K562 (cell line): ENCODE results near the gene ZMYND19. TPM values are rescaled to one million over a fixed set of nuclear protein-coding genes. Genes with fewer than 3 reads are reported as not detected.

Experiments used
- ATF7 ChIP-seq: fragments of 450-650 bp; IDR thresholded peaks from 2 replicates; pipeline ENCODE4 v1.7.1; 2014; ENCODE audit warnings: mild to moderate bottlenecking, moderate library complexity
- BDP1 ChIP-seq: IDR thresholded peaks from 3 replicates; pipeline ENCODE4 v1.6.1; 2011; ENCODE audit not compliant: insufficient read length, insufficient read depth
- ERF ChIP-seq: fragments of 450-650 bp; formaldehyde crosslinking; IDR thresholded peaks from 2 replicates; pipeline ENCODE4 v1.4.0; 2020; ENCODE audit warnings: mild to moderate bottlenecking, mixed read lengths
- ETV5 ChIP-seq: sonication (generic); formaldehyde crosslinking; IDR thresholded peaks from 2 replicates; pipeline ENCODE4 v1.4.0; 2020; ENCODE audit warnings: low read depth, mild to moderate bottlenecking, missing genetic modification reagents
- EZH2 ChIP-seq: IDR thresholded peaks from 2 replicates; pipeline ENCODE4 v1.6.1; 2012; ENCODE audit warnings: low read depth, mild to moderate bottlenecking, inconsistent platforms, low read length, borderline replicate concordance
- FOXA3 ChIP-seq, 2 experiments: fragments of 450-650 bp in 1 of 2; sonication (generic) in 1 of 2; formaldehyde crosslinking; IDR thresholded peaks in 1 of 2; conservative IDR thresholded peaks in 1 of 2; 2 replicates each; pipeline versions ENCODE4 v1.4.0 to v1.8.0; 2020 to 2022; ENCODE audit warnings: mild to moderate bottlenecking in 2 of 2, missing genetic modification reagents in 1 of 2
- HDGF ChIP-seq: fragments of 450-650 bp; IDR thresholded peaks from 2 replicates; pipeline ENCODE4 v1.6.1; 2016
- HIVEP1 ChIP-seq: fragments of 250-450 bp; sonication (Bioruptor Pico); IDR thresholded peaks from 2 replicates; pipeline ENCODE4 v1.4.0; 2020; ENCODE audit warnings: mild to moderate bottlenecking
- IFI16 ChIP-seq: fragments of 250-450 bp; sonication (Bioruptor Pico); IDR thresholded peaks from 2 replicates; pipeline ENCODE4 v2.1.2; 2022; ENCODE audit warnings: mild to moderate bottlenecking, inconsistent platforms
- MYC ChIP-seq, 2 experiments: fragments of 250-450 bp in 1 of 2; sonication (Bioruptor Pico) in 1 of 2; IDR thresholded peaks; 2 replicates each; pipeline versions ENCODE4 v1.5.1 to v1.6.1; 2012 to 2021; ENCODE audit warnings: low read depth in 2 of 2, borderline replicate concordance in 1 of 2, improper control_type of control experiment in 1 of 2, low read length in 1 of 2, mild to moderate bottlenecking in 1 of 2, moderate library complexity in 1 of 2
- NFYB ChIP-seq: IDR thresholded peaks from 2 replicates; pipeline ENCODE4 v1.6.1; 2011; ENCODE audit warnings: mild to moderate bottlenecking, moderate library complexity; ENCODE audit not compliant: insufficient read length; ENCODE audit errors: extremely low read depth
- PHF21A ChIP-seq: fragments of 450-650 bp; IDR thresholded peaks from 2 replicates; pipeline ENCODE4 v1.6.1; 2017; ENCODE audit warnings: low read depth, borderline replicate concordance
- PPARD ChIP-seq: fragments of 250-450 bp; sonication (Bioruptor Pico); IDR thresholded peaks from 2 replicates; pipeline ENCODE4 v1.8.0; 2022; ENCODE audit warnings: inconsistent platforms, mild to moderate bottlenecking, moderate library complexity
- RBM14 ChIP-seq: fragments of 200-400 bp; formaldehyde crosslinking; IDR thresholded peaks from 2 replicates; pipeline ENCODE4 v1.6.1; 2018; ENCODE audit warnings: low read depth, mild to moderate bottlenecking, low read length, moderate library complexity, borderline replicate concordance; ENCODE audit not compliant: insufficient read depth
- TEAD1 ChIP-seq, 2 experiments: fragments of 450-650 bp in 1 of 2; sonication (generic) in 1 of 2; formaldehyde crosslinking; IDR thresholded peaks; 2 replicates each; pipeline versions ENCODE4 v1.4.0 to v1.8.0; 2020 to 2022; ENCODE audit warnings: mild to moderate bottlenecking in 2 of 2, missing genetic modification reagents in 1 of 2
- TOE1 ChIP-seq, 2 experiments: fragments of 450-650 bp in 1 of 2; sonication (generic) in 1 of 2; formaldehyde crosslinking in 1 of 2; IDR thresholded peaks; 2 replicates each; pipeline versions ENCODE4 v1.7.1 to v1.8.0; 2016 to 2022; ENCODE audit warnings: borderline replicate concordance in 2 of 2, mild to moderate bottlenecking in 2 of 2, antibody characterized with exemption in 1 of 2, inconsistent platforms in 1 of 2, low read depth in 1 of 2, missing genetic modification reagents in 1 of 2, moderate library complexity in 1 of 2
- XRCC5 ChIP-seq: fragments of 200-400 bp; formaldehyde crosslinking; IDR thresholded peaks from 2 replicates; pipeline ENCODE4 v1.6.1; 2017; ENCODE audit warnings: low read depth, mild to moderate bottlenecking, low read length
- ZNF76 ChIP-seq: fragments of 250-450 bp; sonication (Bioruptor Pico); IDR thresholded peaks from 2 replicates; pipeline ENCODE4 v1.4.0; 2020; ENCODE audit warnings: mild to moderate bottlenecking, moderate library complexity, borderline replicate concordance
- polyA plus RNA-seq, 8 experiments: library from polyadenylated mRNA; depleted of rRNA in 4 of 8; stranded (reverse) in 5 of 8; unstranded in 3 of 8; fragments of >200 nt; fragmentation: Nextera tagmentation in 2 of 8; fragmentation: Illumina TruSeq in 1 of 8; extraction: Ambion mirVana in 2 of 8; extraction: Trizol in 1 of 8; gene quantifications; 2 replicates each; pipeline versions ENCODE4 v1.2.1 to v1.2.3, GENCODE V29; 2011 to 2014; ENCODE audit warnings: inconsistent platforms in 1 of 8, missing spikeins in 1 of 8
- total RNA-seq, 7 experiments: library from RNA; depleted of rRNA in 6 of 7; stranded (reverse); fragments of >200 nt in 6 of 7; fragmentation: Illumina TruSeq in 2 of 7; extraction: Trizol in 2 of 7; gene quantifications; 2 replicates each; pipeline versions ENCODE4 v1.2.1 to v1.2.3, GENCODE V29; 2011 to 2021; ENCODE audit warnings: low replicate concordance in 1 of 7
- TF ChIP-seq, protein P1 (sequence below): fragments of 450-650 bp; IDR thresholded peaks from 2 replicates; pipeline ENCODE4 v1.6.1; 2016
- TF ChIP-seq, protein P2 (sequence below), 3 experiments: IDR thresholded peaks in 2 of 3; conservative IDR thresholded peaks in 1 of 3; 2 replicates each; pipeline ENCODE4 v1.5.1; 2011 to 2012; ENCODE audit warnings: low read length in 3 of 3, mild to moderate bottlenecking in 3 of 3, control low read depth in 2 of 3, improper control_type of control experiment in 1 of 3, inconsistent platforms in 1 of 3, low read depth in 1 of 3, mixed read lengths in 1 of 3, moderate library complexity in 1 of 3; ENCODE audit not compliant: insufficient read depth in 2 of 3
- TF ChIP-seq, protein P3 (sequence below): fragments of 450-650 bp; IDR thresholded peaks from 2 replicates; pipeline ENCODE4 v1.7.1; 2018; ENCODE audit warnings: mild to moderate bottlenecking, low read depth; ENCODE audit not compliant: partially characterized antibody

The ZMYND19 gene
- total and polyA plus RNA-seq, 9 of the 15 experiments (the other 6 are each of a cell fraction or from before 2014, with no cell fraction given), result 1.0 to 86.7 (median 44.0) TPM

DNA sequence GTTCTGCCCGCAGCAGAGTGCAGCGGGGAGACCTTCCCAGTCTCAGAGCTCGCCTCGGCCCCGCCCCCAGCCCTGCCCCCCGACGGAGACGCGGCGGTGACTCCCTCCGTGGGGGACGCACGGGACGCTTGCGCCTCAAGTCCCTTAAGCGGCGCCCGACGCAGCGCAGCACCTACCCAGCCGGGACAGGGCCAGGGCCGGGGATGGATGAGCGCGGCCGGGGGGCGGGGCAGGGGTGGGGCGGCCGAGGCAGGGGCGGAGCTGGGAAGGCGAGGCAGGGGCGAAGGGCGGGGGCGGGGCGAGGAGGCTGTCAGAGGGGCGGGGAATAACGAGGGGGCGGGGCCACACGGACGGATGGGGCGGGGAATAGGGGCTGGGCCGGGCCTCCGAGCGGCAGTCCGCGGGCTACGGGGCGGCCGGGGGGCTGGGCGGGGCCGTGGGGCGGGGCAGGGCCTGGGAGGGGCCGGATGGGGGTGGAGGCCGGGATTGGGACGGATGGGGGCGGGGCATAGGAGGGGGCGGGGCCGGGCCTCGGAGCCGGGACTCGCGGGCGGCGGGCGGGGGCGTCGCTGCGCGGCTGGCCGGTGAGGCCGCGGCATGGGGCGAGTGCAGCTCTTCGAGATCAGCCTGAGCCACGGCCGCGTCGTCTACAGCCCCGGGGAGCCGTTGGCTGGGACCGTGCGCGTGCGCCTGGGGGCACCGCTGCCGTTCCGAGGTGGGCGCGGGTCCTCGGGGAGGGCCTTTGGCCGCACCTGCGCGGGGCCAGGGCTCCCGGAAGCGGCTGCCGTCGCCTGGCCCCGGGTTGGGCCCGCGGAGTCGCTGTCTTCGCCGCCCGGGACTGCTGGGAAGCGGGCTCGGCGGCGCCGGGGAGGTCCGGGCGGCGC, 15.1 kb upstream of the ZMYND19 start, which contains the start of gene ARRDC1 (continued):
- TF ChIP-seq EZH2 (no peak), ATF7 (peak; percentile 52; the same call in 1 of the 2 replicates), HIVEP1 (CRISPR knock-in tag) (no peak), ERF (0 out of 2 replicates have a peak, but pooled peaks have one; percentile 58), ZNF76 (no peak), RBM14 (no peak), HDGF (no peak), FOXA3 (CRISPR knock-in tag; conservative IDR thresholded peaks at IDR 0.05 in 1 of 2, IDR thresholded peaks at IDR 0.05 in 1 of 2) (no peak), TOE1 (IDR thresholded peaks at IDR 0.05; ENCODE audit: borderline replicate concordance) (no peak), TOE1 (CRISPR knock-in tag; IDR thresholded peaks at IDR 0.05; ENCODE audit: borderline replicate concordance, low read depth) (no peak), IFI16 (CRISPR knock-in tag) (no peak), XRCC5 (no peak), PPARD (no peak), NFYB (no peak), MYC (IDR thresholded peaks at IDR 0.05; ENCODE audit: low read depth, low read length) (no peak), MYC (CRISPR knock-in tag; IDR thresholded peaks at IDR 0.05; ENCODE audit: borderline replicate concordance, low read depth) (no peak), TEAD1 (CRISPR knock-in tag; IDR thresholded peaks at IDR 0.05) (no peak), BDP1 (no peak), PHF21A (no peak), ETV5 (CRISPR knock-in tag) (no peak)
- TF ChIP-seq, protein P1, sequence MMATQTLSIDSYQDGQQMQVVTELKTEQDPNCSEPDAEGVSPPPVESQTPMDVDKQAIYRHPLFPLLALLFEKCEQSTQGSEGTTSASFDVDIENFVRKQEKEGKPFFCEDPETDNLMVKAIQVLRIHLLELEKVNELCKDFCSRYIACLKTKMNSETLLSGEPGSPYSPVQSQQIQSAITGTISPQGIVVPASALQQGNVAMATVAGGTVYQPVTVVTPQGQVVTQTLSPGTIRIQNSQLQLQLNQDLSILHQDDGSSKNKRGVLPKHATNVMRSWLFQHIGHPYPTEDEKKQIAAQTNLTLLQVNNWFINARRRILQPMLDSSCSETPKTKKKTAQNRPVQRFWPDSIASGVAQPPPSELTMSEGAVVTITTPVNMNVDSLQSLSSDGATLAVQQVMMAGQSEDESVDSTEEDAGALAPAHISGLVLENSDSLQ, result no peak
- TF ChIP-seq, protein P2, sequence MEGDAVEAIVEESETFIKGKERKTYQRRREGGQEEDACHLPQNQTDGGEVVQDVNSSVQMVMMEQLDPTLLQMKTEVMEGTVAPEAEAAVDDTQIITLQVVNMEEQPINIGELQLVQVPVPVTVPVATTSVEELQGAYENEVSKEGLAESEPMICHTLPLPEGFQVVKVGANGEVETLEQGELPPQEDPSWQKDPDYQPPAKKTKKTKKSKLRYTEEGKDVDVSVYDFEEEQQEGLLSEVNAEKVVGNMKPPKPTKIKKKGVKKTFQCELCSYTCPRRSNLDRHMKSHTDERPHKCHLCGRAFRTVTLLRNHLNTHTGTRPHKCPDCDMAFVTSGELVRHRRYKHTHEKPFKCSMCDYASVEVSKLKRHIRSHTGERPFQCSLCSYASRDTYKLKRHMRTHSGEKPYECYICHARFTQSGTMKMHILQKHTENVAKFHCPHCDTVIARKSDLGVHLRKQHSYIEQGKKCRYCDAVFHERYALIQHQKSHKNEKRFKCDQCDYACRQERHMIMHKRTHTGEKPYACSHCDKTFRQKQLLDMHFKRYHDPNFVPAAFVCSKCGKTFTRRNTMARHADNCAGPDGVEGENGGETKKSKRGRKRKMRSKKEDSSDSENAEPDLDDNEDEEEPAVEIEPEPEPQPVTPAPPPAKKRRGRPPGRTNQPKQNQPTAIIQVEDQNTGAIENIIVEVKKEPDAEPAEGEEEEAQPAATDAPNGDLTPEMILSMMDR (IDR thresholded peaks at IDR 0.05 in 2 of 3, conservative IDR thresholded peaks at IDR 0.05 in 1 of 3; ENCODE audit: insufficient read depth in 2 of 3, low read depth in 1 of 3, low read length in 3 of 3), result peak in 1 of 3 experiments; percentile 19; a peak in 1 of 6 replicates
- TF ChIP-seq, protein P3, sequence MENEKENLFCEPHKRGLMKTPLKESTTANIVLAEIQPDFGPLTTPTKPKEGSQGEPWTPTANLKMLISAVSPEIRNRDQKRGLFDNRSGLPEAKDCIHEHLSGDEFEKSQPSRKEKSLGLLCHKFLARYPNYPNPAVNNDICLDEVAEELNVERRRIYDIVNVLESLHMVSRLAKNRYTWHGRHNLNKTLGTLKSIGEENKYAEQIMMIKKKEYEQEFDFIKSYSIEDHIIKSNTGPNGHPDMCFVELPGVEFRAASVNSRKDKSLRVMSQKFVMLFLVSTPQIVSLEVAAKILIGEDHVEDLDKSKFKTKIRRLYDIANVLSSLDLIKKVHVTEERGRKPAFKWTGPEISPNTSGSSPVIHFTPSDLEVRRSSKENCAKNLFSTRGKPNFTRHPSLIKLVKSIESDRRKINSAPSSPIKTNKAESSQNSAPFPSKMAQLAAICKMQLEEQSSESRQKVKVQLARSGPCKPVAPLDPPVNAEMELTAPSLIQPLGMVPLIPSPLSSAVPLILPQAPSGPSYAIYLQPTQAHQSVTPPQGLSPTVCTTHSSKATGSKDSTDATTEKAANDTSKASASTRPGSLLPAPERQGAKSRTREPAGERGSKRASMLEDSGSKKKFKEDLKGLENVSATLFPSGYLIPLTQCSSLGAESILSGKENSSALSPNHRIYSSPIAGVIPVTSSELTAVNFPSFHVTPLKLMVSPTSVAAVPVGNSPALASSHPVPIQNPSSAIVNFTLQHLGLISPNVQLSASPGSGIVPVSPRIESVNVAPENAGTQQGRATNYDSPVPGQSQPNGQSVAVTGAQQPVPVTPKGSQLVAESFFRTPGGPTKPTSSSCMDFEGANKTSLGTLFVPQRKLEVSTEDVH, result no peak
